ENCODE data around the gene DNAJC5. TPM values are rescaled to one million over a fixed set of nuclear protein-coding genes. Genes with fewer than 3 reads are reported as not detected.

DNAJC5 gene
- total and polyA plus RNA-seq, 2 of the 8 experiments (the other 6 are each of a cell fraction or from before 2014, with no cell fraction given): 19.2 to 31.2 TPM

- CTCF ChIA-PET (ENCODE audit: partially characterized antibody): interaction anchor here (0.7 to 4.7 kb wide), 5 partner anchors 8 to 639 kb away, joined by 3 to 18 read pairs (median 4); no protein-coding TSS in a partner anchor
- TF ChIP-seq SAP30 (IDR thresholded peaks at IDR 0.05; ENCODE audit: insufficient read depth, insufficient replicate concordance, low read length) (no peak), RBBP5 (IDR thresholded peaks at IDR 0.05; ENCODE audit: borderline replicate concordance, low read depth, low read length) (no peak), CTBP2 (IDR thresholded peaks at IDR 0.05; ENCODE audit: borderline replicate concordance, insufficient read depth, insufficient read length, low read length) (no peak), RNF2 (IDR thresholded peaks at IDR 0.05; ENCODE audit: borderline replicate concordance, low read depth, low read length, missing control alignments, poor library complexity, severe bottlenecking) (no peak), BCL11A (IDR thresholded peaks at IDR 0.05; ENCODE audit: low read depth in 2 of 2, low read length in 2 of 2) (no peak), SIRT6 (IDR thresholded peaks at IDR 0.05; ENCODE audit: low read length) (no peak), SP1 (IDR thresholded peaks at IDR 0.05; ENCODE audit: low read depth, low read length) (no peak)
These were observed 11.7 kb upstream of the DNAJC5 start for GRCh38 chr20:63883201-63883593.

More at GRCh38 chr20:63883201-63883593, 11.7 kb upstream of the DNAJC5 start:
- Histone ChIP-seq H4K20me1 (replicated peaks in 1 of 2; ENCODE audit: control insufficient read depth in 1 of 2, insufficient read depth in 2 of 2, low read length in 2 of 2) (peaks cover 13 to 36% of the 10 kb centered on the region in 2 experiments), H3K4me1 (replicated peaks in 1 of 4; ENCODE audit: control insufficient read depth in 3 of 4, insufficient read depth in 4 of 4, low read length in 3 of 4) (no peaks in the 10 kb centered on the region), H2AK5ac (ENCODE audit: low read depth, low read length) (no peak overlapping the region), H4K5ac (ENCODE audit: insufficient read length, low read depth, low read length) (no peak overlapping the region), H3K9ac (replicated peaks in 1 of 4; ENCODE audit: extremely low read depth in 1 of 4, low read depth in 3 of 4, low read length in 3 of 4) (no peak overlapping the region), H2BK5ac (ENCODE audit: low read depth, low read length) (no peak overlapping the region), H2BK20ac (ENCODE audit: low read length) (no peak overlapping the region), H2BK120ac (replicated peaks; ENCODE audit: low read depth, low read length) (no peak overlapping the region), H3K27me3 (replicated peaks in 1 of 4; ENCODE audit: control insufficient read depth in 3 of 4, extremely low read depth in 1 of 4, insufficient read depth in 3 of 4, low read length in 3 of 4) (no peaks in the 10 kb centered on the region), H3K27ac (ENCODE audit: low read depth, low read length) (no peak overlapping the region), H3K79me2 (ENCODE audit: control insufficient read depth in 1 of 2, insufficient read depth in 2 of 2, low read length in 2 of 2) (peaks cover 0 to 10% of the 10 kb centered on the region in 2 experiments; a peak in 1 of 4 replicates), H3K14ac (ENCODE audit: insufficient read length) (no peak overlapping the region), H3K4ac (replicated peaks; ENCODE audit: insufficient read length, low read depth, low read length) (no peak overlapping the region), H3K4me3 (ENCODE audit: extremely low read depth in 1 of 4, insufficient read depth in 2 of 4, low read depth in 3 of 4, low read length in 4 of 4) (no peak overlapping the region), H3K56ac (replicated peaks; ENCODE audit: insufficient read length, low read depth, low read length) (no peak overlapping the region), H4K8ac (ENCODE audit: extremely low read depth, insufficient read depth, low read length) (no peak overlapping the region), H3K36me3 (ENCODE audit: control insufficient read depth in 2 of 4, insufficient read depth in 4 of 4, low read length in 3 of 4) (peaks cover 9 to 29% (median 19%) of the 10 kb centered on the region in 4 experiments), H3K23ac (ENCODE audit: insufficient read length) (no peak overlapping the region), H3K9me3 (ENCODE audit: insufficient read depth in 2 of 2, low read depth in 1 of 2, low read length in 1 of 2) (no peaks in the 10 kb centered on the region), H2BK12ac (ENCODE audit: low read depth, low read length) (no peak overlapping the region), H3K18ac (ENCODE audit: extremely low read depth, low read length) (no peak overlapping the region), H3K4me2 (ENCODE audit: insufficient read depth in 1 of 2, low read depth in 2 of 2, low read length in 2 of 2) (no peak overlapping the region), H4K91ac (replicated peaks; ENCODE audit: insufficient read length, low read length) (no peak overlapping the region), H3K79me1 (ENCODE audit: low read depth, low read length) (peaks cover 24% of the 10 kb centered on the region), H3K23me2 (ENCODE audit: low read depth, low read length) (no peaks in the 10 kb centered on the region), H2AFZ (ENCODE audit: low read length) (no peak overlapping the region), H2BK15ac (ENCODE audit: low read length) (no peak overlapping the region)
- DNase-seq (ENCODE audit: low read depth in 1 of 2, low spot score in 2 of 2) (no peak), FAIRE-seq (no peak)
- POLR2A ChIA-PET (ENCODE audit: partially characterized antibody): interaction anchor here (1.1 to 3.5 kb wide), 4 partner anchors 10 to 145 kb away, joined by 3 to 19 read pairs (median 6); partner anchors contain the start of genes DNAJC5 and TPD52L2
- 84% methylated on average over 6 of the region's 6 CpGs; no CpG with 5 or more reads in 1 of the 2 experiments for WGBS, 2 experiments (ENCODE audit: extremely low coverage in 1 of 2, insufficient coverage in 1 of 2, insufficient read length in 1 of 2, insufficient replicate concordance in 2 of 2, low coverage in 1 of 2, low lambda C conversion rate in 2 of 2, missing lambda C conversion rate in 1 of 2)

All from H1 (cell line).